ENCODE results near the gene ATG4A. TPM values are rescaled to one million over a fixed set of nuclear protein-coding genes. Genes with fewer than 3 reads are reported as not detected.

ATG4A gene
- total RNA-seq, 1 donor from 2014 or later: 7.3 TPM

DNA sequence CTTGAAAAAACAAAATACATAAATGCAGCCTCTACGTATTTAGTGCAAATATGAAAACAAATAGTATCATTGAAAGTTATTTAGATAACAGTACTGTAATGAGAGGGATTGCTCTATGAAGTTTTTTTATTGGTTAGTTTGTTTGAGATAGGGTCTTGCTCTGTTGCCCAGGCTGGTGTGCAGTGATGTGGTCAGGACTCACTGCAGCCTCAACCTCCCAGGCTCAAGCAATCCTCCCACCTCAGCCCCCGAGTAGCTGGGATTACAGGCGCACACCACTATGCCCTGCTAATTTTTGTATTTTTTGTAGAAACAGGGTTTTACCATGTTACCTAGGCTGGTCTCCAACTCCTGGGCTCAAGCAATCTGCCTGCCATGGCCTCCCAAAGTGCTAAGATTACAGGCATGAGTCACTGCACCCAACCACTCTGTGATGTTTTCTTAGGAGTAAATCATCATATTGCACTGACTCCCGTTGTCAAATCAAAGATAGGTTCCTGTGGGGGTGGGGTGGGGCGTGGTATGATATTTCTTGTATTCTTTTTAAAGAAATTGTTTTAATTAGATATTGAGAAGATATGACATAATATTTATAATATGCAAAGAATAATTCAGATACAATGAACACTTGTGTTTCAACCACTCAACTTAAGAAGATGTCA lies 75.8 kb downstream of the ATG4A start:
- DNase-seq (ENCODE audit: low spot score in 2 of 2) (no peak), FAIRE-seq (no peak)

DNA sequence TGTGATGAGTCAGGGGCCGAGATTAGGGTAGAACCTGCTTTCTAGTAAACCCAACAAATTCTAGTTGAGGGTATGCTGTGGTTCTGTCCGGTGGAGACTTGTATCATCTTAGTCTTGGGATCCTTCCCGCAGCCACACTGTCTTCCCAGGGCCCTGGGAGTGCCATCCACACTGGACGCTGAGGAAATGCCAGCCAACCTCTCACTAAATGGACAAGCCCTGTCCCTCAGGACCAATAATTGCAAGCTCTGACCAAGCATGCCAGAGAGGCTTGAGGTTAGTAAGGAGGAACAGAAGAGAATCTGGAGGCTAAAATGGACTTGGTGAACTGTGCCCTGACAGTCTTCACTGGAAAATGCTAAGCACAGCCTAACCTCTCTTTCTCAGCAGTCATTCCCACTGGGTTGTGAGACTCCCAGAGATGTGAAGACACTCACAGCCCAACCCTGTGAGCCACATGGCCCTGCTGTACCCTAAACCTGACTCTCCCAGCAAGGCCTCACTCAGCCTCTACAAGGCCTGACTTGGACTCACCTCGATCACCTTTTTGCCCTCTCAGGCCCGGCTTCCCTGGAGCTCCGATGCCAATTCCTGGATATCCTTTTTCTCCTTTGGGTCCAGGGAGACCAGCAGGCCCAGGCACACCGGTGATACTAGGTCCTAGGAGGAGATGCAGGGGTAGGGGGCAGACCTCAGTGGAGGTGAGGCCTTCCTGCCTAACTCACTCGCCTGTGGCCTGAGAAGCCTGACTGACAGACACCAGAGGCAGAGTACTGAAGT lies 77.6 kb downstream of the ATG4A start:
- FAIRE-seq (no peak), DNase-seq (ENCODE audit: low spot score in 2 of 2) (no peak)

DNA sequence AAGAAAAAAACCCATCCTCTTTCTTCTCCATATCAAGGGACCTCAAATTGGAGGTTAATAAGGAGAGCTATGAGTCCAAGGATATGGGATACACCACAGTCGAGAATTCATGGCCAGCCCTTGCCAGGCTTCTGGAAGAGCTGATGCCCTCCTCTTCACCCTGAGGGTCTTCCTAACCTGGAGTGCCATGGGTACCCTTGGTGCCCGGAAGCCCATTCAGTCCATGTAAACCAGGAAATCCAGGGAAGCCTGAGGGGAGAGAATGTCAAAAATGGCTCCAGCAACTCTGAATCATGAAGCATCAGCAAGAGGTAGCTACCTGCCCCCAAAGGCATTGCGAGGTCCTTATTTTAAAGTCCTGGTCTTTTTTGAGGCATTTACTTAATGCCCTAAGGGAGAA lies 78.2 kb downstream of the ATG4A start:
- DNase-seq (ENCODE audit: low spot score in 2 of 2): no peak
- FAIRE-seq: no peak

DNA sequence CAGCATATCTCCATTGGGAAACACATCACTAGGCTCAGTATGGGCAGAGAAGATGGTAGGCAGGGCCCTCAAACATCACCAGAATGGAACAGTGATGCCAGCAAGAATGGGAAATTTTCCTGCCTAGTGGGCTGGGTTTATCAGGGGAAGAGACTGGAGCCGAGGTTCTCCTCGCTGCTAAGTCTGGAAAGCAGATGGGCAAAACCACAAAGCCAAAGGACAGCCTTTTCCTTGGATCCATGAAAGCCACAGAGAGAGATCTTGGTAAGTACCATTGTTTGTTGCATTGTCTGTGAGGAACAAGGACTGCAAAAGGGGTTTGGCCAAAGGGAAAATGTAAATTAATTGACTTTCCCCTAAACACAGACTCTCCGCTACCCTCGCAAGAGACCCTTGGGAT lies 80.1 kb downstream of the ATG4A start:
- FAIRE-seq: no peak
- no peak for DNase-seq (ENCODE audit: low spot score in 2 of 2)

DNA sequence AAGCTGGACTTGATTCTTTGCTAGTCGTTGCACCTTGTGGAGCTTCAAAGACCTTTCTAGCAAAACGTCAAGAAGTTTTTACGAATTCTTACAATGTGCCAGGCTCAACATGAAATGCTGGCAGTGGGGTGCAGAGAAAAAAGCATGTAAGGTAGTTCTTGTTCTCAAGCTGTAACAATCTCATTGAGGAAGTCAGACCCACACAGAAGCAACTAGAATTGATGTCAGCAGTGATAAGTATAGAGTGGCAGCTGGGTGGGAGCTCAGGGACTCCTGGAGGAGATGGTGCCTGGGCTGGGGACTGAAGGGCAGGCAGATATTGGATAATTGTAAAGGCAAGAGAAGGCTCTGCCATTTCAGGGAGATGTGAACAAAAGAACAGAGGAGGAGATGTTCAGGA lies 82.3 kb downstream of the ATG4A start:
- no peak for FAIRE-seq
- DNase-seq (ENCODE audit: low spot score in 2 of 2): no peak

DNA sequence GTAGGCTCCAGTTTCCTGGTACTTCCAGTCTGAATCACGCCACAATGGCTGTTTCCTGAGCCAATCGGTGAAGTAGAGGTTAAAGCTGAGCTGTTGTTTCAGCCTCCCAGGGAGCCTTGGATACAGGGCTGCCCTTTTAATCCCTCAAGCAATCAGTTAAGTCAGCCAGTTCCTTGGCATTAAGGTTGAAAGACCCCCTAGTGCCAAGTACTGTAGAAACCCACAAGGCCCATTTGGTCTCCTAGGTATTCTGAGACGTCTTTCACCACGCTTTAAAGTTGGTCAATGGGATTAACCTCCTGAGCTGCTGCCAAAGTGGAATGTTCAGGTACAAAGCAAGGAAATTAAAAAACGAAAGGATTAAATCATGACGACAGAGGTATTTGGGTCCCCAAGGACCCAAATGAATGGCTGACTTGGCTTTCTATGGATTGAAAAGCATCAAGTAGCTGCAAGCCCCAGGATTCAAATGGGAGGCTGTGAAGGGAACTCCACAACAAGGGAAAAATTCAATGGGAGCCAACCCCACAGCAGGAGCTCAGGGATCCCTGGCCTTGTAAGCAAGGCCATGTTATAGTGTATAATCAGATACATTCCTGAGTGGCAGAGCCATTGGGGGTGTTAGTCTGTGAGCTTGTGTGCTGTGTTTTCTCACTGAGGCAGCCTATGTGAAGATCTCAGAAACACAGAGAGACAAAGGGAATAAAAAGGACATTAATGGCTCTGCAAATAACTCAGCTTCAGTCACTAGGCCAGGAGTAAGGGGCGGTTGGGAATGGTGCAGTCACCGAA lies 86.0 kb downstream of the ATG4A start:
- DNase-seq (ENCODE audit: low spot score in 2 of 2) (no peak), FAIRE-seq (no peak)

DNA sequence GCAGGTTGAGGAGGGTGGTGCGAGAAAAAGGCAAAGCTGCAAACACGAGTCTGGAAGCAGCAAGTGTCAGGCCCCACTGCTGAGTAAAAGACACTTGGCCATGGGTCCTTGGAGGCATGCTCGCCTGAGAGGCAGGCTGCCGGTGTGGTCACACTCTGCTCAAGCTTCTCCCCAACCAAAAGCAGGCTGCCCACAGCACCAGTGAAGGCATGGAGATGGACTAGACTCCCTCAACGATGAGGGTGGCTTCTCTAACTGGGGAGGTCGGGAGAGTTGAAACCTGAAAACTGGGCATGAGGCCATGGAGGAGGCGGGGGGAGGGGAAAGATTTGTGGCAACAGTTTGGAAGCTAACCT lies 86.5 kb downstream of the ATG4A start:
- FAIRE-seq (no peak), DNase-seq (ENCODE audit: low spot score in 2 of 2) (no peak)

DNA sequence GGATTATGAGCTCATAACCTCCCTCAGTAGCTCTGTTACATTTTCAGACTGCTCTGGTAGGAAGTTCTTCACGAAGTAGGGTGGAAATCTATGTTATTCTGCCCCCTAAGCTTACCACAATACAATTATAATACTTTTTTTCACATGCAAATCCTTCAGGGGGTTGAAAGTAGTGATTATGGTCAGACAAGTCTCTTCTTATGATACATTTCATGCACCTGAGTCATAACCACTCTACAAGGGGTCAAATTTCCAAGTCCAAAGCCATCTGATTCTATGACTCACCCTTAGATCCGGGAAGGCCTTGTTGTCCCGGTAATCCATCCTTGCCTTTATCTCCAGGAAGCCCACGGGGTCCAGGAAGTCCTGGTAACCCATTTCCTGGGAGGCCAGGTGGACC lies 95.2 kb downstream of the ATG4A start:
- FAIRE-seq (no peak), DNase-seq (ENCODE audit: low spot score in 2 of 2) (no peak)

DNA sequence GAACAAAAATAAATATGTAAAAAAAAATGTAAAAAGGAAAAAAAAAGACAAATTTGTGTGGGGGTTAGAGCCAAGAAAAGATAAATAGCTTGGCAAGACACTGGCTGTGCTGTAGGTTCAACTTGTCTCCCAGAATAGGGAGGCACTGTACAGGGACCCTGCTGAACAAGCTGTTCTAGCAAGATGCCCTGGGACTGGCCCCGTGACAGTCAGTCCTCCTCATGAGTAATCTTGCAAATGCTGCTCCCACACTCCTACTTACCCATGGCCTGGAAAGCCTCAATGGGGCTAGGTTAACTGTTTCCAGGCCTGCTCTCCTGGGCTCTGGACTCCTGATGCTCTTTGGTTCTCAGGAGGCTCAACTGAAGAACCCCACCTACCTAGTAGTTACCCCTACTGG lies 106.8 kb downstream of the ATG4A start:
- DNase-seq (ENCODE audit: low spot score in 2 of 2) (no peak), FAIRE-seq (no peak)

DNA sequence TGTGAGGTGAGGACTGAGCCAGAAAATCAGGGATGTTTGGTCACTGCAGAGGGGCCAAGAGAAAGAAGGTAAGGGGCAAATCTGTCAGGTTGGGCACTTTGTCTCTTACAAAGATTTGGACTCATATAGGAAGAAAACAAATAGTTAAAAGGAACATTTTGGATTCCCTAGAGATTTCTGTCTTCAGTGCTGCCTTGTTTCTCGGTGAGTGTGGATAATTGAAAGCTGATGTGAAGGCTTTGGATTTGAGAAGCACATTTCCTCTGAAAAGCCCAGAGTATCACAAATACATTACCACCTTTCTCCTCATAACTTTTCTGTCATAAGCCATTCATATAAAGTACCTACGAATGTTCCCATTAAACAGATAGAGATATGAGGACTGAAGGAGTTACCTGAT lies 107.5 kb downstream of the ATG4A start:
- FAIRE-seq (no peak), DNase-seq (ENCODE audit: low spot score in 2 of 2) (no peak)

DNA sequence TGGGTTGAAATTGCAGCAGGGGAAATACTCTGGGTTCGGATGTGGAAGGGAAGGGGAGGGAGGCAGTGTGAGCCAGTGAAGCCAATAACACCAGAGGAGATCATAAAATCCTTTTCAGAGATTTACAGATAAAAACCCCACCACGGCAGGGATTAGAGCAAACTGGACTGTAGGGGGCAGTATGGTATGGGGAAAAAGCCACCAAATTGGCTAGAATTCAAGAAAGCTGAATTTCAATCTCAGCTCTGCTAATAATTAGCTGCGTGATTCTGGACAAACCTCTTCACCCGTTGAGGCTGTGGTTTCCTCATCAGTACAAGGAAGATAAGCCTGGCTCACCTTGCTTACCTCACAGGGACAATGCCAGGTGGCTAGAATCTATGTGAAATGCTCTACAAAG lies 108.1 kb downstream of the ATG4A start:
- FAIRE-seq (no peak), DNase-seq (ENCODE audit: low spot score in 2 of 2) (no peak)

DNA sequence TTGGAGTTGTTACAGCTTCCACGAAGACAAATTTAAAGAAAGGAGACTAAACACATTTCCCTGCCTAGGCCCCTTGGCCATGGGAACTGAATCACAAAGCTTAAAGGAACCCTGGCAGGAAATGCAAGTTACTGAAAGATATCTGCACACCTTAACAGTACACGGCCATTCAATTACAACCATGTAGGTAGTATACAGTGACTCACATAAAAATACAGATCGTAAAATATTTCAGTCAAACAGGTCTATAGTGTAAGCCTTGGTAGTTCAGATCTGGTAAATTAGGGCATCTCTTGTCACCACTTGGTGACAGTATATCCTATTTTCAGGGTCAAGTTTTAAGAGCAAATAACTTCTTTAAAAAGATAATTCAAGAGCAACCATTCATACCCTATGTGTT lies 112.0 kb downstream of the ATG4A start:
- FAIRE-seq: no peak

More for the DNA sequence above, 112.0 kb downstream of the ATG4A start:
- DNase-seq (ENCODE audit: low spot score in 2 of 2): no peak

Other genes starting within 250 kb of the ATG4A start
- gene TEX13B, start 109.4 kb upstream of the ATG4A start, total RNA-seq: not detected
- 0.41 TPM for gene VSIG1, start 46.7 kb upstream of the ATG4A start, total RNA-seq
- 124 TPM for gene PSMD10, start 236 bp upstream of the ATG4A start, total RNA-seq

Data from frontal cortex (tissue), 4 donors.